PC-9 (cell line): ENCODE measurements around the gene MYRIP. TPM values are rescaled to one million over a fixed set of nuclear protein-coding genes. Genes with fewer than 3 reads are reported as not detected.
"Not testable (repeated sequence)": the region's sequence is repeated elsewhere in the genome, so short reads cannot be mapped to it uniquely, and the experiment has no call there.

Experiments used
- BruUV-seq: library from RNA; stranded (reverse); fragments of 400-500 nt; replicated peaks from 2 replicates; lab custom pipeline; 2021; lab: Mats Ljungman, UMichigan
- CTCF ChIA-PET: fragments of 300-600 bp; sonication (Branson Sonifier 250); formaldehyde crosslinking; loops from one replicate; lab custom pipeline; 2022; ENCODE audit warnings: antibody characterized with exemption; lab: Charles Lee
- POLR2A ChIA-PET: fragments of 300-600 bp; sonication (Branson Sonifier 250); formaldehyde crosslinking; loops from one replicate; lab custom pipeline; 2022; ENCODE audit warnings: antibody characterized with exemption; ENCODE audit not compliant: unreplicated experiment; lab: Charles Lee
- DNase-seq, 2 experiments: peaks; one replicate each; pipeline versions ENCODE4 v3.0.0 to v3.0.0-alpha.2; 2015 to 2022; ENCODE audit warnings: mixed read lengths in 1 of 2
- H2AFZ ChIP-seq: fragments of 200-600 bp; sonication (generic); 2 replicates; pipeline ENCODE4 v1.8.1; 2017; ENCODE audit warnings: antibody characterized with exemption
- H3F3A ChIP-seq: fragments of 200-600 bp; sonication (generic); 2 replicates; pipeline ENCODE4 v1.8.1; 2017; ENCODE audit warnings: antibody characterized with exemption, mild to moderate bottlenecking, low read depth; ENCODE audit not compliant: insufficient read depth
- H3K27ac ChIP-seq: fragments of 200-600 bp; sonication (generic); 2 replicates; pipeline ENCODE4 v1.6.1; 2016; ENCODE audit warnings: mixed run types
- H3K27me3 ChIP-seq: fragments of 200-600 bp; sonication (generic); 2 replicates; pipeline ENCODE4 v1.6.1; 2016; ENCODE audit warnings: low read depth, mixed run types; ENCODE audit not compliant: insufficient read depth
- H3K36me3 ChIP-seq: fragments of 200-600 bp; sonication (generic); 2 replicates; pipeline ENCODE4 v1.6.1; 2016; ENCODE audit warnings: low read depth, mixed run types
- H3K4me1 ChIP-seq: fragments of 200-600 bp; sonication (generic); replicated peaks from 2 replicates; pipeline ENCODE4 v1.6.1; 2016; ENCODE audit warnings: mixed run types; ENCODE audit not compliant: insufficient read depth
- H3K4me2 ChIP-seq: fragments of 200-600 bp; sonication (generic); 2 replicates; pipeline ENCODE4 v1.6.1; 2017; ENCODE audit warnings: mixed run types
- H3K4me3 ChIP-seq: fragments of 200-600 bp; sonication (generic); 2 replicates; pipeline ENCODE4 v1.6.1; 2016; ENCODE audit warnings: mixed run types
- H3K79me2 ChIP-seq: fragments of 200-600 bp; sonication (generic); 2 replicates; pipeline ENCODE4 v1.6.1; 2017; ENCODE audit warnings: low read depth, mixed run types
- H3K9me2 ChIP-seq: fragments of 200-600 bp; sonication (generic); 2 replicates; pipeline ENCODE4 v1.8.1; 2017; ENCODE audit warnings: mild to moderate bottlenecking; ENCODE audit not compliant: insufficient read depth
- H3K9me3 ChIP-seq: fragments of 200-600 bp; sonication (generic); 2 replicates; pipeline ENCODE4 v1.8.1; 2016; ENCODE audit warnings: low read depth; ENCODE audit not compliant: insufficient read depth
- H4K20me1 ChIP-seq: fragments of 200-600 bp; sonication (generic); 2 replicates; pipeline ENCODE4 v1.8.1; 2017; ENCODE audit not compliant: insufficient read depth
- EZH2 ChIP-seq: fragments of 200-600 bp; sonication (generic); IDR thresholded peaks from 2 replicates; pipeline ENCODE4 v1.8.0; 2017; ENCODE audit warnings: antibody characterized with exemption, low read depth
- intact Hi-C: fragments of 100-400 bp; cut with micrococcal nuclease; formaldehyde crosslinking; loops from one replicate; pipeline ENCODE4 v1.10.0; 2022; ENCODE audit not compliant: unreplicated experiment
- total RNA-seq: library from RNA; stranded (reverse); gene quantifications from 2 replicates; pipeline ENCODE4 v1.2.3, GENCODE V29; 2021
- TF ChIP-seq, protein P1 (sequence below): fragments of 200-600 bp; sonication (generic); conservative IDR thresholded peaks from 2 replicates; pipeline ENCODE4 v1.6.1; 2017; ENCODE audit warnings: mixed run types, antibody characterized with exemption, mild to moderate bottlenecking, moderate library complexity

The MYRIP gene
- total RNA-seq, 1 experiment from 2014 or later, result not detected

DNA sequence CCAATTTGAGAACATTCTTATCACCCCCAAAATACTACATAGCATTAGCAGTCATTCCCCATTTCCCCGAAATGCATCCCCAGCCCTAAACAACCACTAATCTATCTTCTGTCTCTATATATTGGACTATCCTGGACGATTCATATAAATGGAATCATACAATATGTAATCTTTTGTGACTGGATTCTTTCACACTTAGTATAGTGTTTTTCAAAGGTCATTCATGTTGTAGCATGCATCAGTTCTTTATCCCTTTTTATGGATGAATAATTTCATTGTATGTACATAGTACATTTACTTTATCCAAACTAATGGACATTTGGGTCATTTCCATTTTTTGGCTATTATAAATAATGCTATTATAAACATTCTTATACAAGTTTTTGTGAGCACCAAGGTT is 472.6 kb downstream of the MYRIP start:
- H3K79me2 ChIP-seq, result no peaks in the 10 kb centered on the region
- intact Hi-C loops, result no loop called here
- H2AFZ ChIP-seq, result no peak overlapping the region
- no peaks in the 10 kb centered on the region for H3K4me1 ChIP-seq
- H3K9me2 ChIP-seq, result no peaks in the 10 kb centered on the region
- H3K9me3 ChIP-seq, result no peaks in the 10 kb centered on the region
- no peak overlapping the region for H3K4me2 ChIP-seq
- no peaks in the 10 kb centered on the region for H3K36me3 ChIP-seq
- no peak for DNase-seq
- H3F3A ChIP-seq, result no peaks in the 10 kb centered on the region
- no TSS peak for BruUV-seq
- H3K4me3 ChIP-seq, result no peak overlapping the region
- no peak overlapping the region for H3K27ac ChIP-seq
- ChIA-PET CTCF (no interaction called here), POLR2A (no interaction called here)
- no peaks in the 10 kb centered on the region for H3K27me3 ChIP-seq
- TF ChIP-seq EZH2, result no peak
- TF ChIP-seq, protein P1, sequence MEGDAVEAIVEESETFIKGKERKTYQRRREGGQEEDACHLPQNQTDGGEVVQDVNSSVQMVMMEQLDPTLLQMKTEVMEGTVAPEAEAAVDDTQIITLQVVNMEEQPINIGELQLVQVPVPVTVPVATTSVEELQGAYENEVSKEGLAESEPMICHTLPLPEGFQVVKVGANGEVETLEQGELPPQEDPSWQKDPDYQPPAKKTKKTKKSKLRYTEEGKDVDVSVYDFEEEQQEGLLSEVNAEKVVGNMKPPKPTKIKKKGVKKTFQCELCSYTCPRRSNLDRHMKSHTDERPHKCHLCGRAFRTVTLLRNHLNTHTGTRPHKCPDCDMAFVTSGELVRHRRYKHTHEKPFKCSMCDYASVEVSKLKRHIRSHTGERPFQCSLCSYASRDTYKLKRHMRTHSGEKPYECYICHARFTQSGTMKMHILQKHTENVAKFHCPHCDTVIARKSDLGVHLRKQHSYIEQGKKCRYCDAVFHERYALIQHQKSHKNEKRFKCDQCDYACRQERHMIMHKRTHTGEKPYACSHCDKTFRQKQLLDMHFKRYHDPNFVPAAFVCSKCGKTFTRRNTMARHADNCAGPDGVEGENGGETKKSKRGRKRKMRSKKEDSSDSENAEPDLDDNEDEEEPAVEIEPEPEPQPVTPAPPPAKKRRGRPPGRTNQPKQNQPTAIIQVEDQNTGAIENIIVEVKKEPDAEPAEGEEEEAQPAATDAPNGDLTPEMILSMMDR, result no peak
- no peaks in the 10 kb centered on the region for H4K20me1 ChIP-seq

DNA sequence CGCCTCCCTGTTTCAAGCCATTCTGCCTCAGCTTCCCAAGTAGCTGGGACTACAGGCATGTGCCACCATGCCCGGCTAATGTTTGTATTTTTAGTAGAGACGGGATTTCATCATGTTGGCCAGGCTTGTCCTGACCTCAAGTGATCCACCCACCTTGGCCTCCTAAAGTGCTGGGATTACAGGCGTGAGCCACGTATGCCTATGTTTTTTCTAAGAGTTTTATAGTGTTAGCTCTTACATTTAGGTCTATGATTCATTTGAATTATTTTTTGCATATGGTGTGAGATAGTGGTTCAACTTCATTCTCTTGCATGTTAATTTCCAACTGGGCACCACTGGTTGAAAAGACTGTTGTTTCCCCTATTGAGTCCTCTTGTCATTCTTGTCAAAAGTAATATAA is 473.6 kb downstream of the MYRIP start:
- H3K4me3 ChIP-seq, DNase-seq, H3K9me3 ChIP-seq, H3K79me2 ChIP-seq, H3F3A ChIP-seq, POLR2A ChIA-PET, H4K20me1 ChIP-seq, H3K27me3 ChIP-seq, H2AFZ ChIP-seq, H3K4me1 ChIP-seq, H3K27ac ChIP-seq, H3K9me2 ChIP-seq, CTCF ChIA-PET, BruUV-seq, intact Hi-C loops, H3K4me2 ChIP-seq, H3K36me3 ChIP-seq: not testable (repeated sequence)

DNA sequence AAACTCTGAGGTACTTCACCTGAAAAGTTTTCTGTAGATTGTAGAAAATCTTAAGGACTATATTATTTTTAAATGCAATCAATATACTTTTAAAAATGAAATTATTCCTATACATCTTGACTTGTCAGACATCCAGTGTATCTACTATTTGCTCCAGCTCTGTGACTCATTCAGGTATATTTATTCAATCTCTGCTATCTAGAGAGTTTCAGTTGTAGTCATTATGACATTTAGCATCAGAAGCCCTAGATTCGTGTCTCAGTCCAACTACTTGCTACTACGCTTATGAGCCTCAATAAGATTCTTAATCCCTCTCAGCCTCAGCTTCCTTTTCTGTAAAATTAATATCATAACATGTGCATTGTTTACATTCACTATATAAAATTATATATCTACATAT is 477.8 kb downstream of the MYRIP start:
- no peak overlapping the region for H3K27ac ChIP-seq
- ChIA-PET CTCF (no interaction called here), POLR2A (no interaction called here)

DNA sequence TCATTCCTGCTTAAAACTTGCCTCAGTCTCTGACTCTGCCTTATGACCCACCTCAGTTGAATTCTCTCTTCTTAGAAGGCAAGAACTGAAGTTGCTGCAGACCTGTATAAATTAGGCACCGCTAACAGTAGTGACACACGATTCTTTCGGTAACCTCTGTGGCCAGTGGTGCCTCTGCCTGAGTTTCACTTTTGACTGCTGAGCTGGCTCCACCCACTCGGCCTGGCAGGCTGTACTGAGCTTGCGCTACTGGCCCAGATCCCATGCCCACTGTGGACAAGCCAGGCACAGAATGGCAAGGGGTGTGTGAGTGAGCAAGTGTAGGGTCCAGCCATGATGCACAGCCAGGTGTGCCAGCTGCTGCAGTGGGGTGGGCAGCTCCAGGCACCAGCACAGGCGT is 481.0 kb downstream of the MYRIP start:
- no peaks in the 10 kb centered on the region for H3K9me2 ChIP-seq
- H3K27me3 ChIP-seq, result no peaks in the 10 kb centered on the region
- ChIA-PET POLR2A (no interaction called here), CTCF (no interaction called here)
- intact Hi-C loops, result no loop called here
- H3K4me1 ChIP-seq, result no peaks in the 10 kb centered on the region
- TF ChIP-seq EZH2, result no peak
- TF ChIP-seq, protein P1, result no peak
- no peaks in the 10 kb centered on the region for H3K36me3 ChIP-seq
- DNase-seq, result no peak
- H3K4me3 ChIP-seq, result no peak overlapping the region
- H3F3A ChIP-seq, result no peaks in the 10 kb centered on the region
- H3K4me2 ChIP-seq, result no peak overlapping the region
- H2AFZ ChIP-seq, result no peak overlapping the region
- no peaks in the 10 kb centered on the region for H3K9me3 ChIP-seq
- BruUV-seq, result no TSS peak
- no peaks in the 10 kb centered on the region for H3K79me2 ChIP-seq
- no peak overlapping the region for H3K27ac ChIP-seq
- H4K20me1 ChIP-seq, result no peaks in the 10 kb centered on the region

More for the DNA sequence above, 477.8 kb downstream of the MYRIP start:
- Histone ChIP-seq H2AFZ (no peak overlapping the region), H3K36me3 (no peaks in the 10 kb centered on the region), H4K20me1 (no peaks in the 10 kb centered on the region), H3K4me2 (no peak overlapping the region), H3K9me2 (no peaks in the 10 kb centered on the region), H3K4me1 (no peaks in the 10 kb centered on the region), H3K79me2 (no peaks in the 10 kb centered on the region), H3K9me3 (no peaks in the 10 kb centered on the region), H3K4me3 (no peak overlapping the region), H3F3A (no peaks in the 10 kb centered on the region), H3K27me3 (no peaks in the 10 kb centered on the region)
- intact Hi-C loops, result no loop called here
- TF ChIP-seq EZH2, result no peak
- TF ChIP-seq, protein P1, result no peak
- DNase-seq, result no peak
- no TSS peak for BruUV-seq
